HepG2 (cell line): ENCODE measurements around the gene SMIM29. TPM values are rescaled to one million over a fixed set of nuclear protein-coding genes. Genes with fewer than 3 reads are reported as not detected.

ENCODE experiments used
- AGO2 ChIP-seq: fragments of 200-400 bp; formaldehyde crosslinking; optimal IDR thresholded peaks from 2 replicates; pipeline ENCODE3; 2017; ENCODE audit warnings: mild to moderate bottlenecking, low read depth, low read length, moderate library complexity
- ARNT2 ChIP-seq: sonication (generic); formaldehyde crosslinking; IDR thresholded peaks from 2 replicates; pipeline ENCODE4 v1.8.0; 2022; ENCODE audit warnings: mild to moderate bottlenecking, low read depth, missing genetic modification reagents, moderate library complexity
- ATF1 ChIP-seq: IDR thresholded peaks from 2 replicates; pipeline ENCODE4 v1.6.1; 2016; ENCODE audit warnings: mild to moderate bottlenecking, control low read depth
- BORCS8-MEF2B ChIP-seq: sonication (generic); formaldehyde crosslinking; IDR thresholded peaks from 2 replicates; pipeline ENCODE4 v1.8.0; 2022; ENCODE audit warnings: mild to moderate bottlenecking, missing genetic modification reagents
- CCDC6 ChIP-seq: sonication (generic); formaldehyde crosslinking; IDR thresholded peaks from 2 replicates; pipeline ENCODE4 v1.8.1; 2022; ENCODE audit warnings: mild to moderate bottlenecking, missing genetic modification reagents, moderate library complexity
- FOXP4 ChIP-seq: sonication (generic); formaldehyde crosslinking; IDR thresholded peaks from 2 replicates; pipeline ENCODE4 v1.4.0; 2020; ENCODE audit warnings: missing genetic modification reagents
- IKZF5 ChIP-seq: IDR thresholded peaks from 2 replicates; pipeline ENCODE4 v1.6.1; 2018; ENCODE audit warnings: missing genetic modification reagents, mild to moderate bottlenecking, missing compliant biosample characterization
- KDM5B ChIP-seq: sonication (generic); formaldehyde crosslinking; IDR thresholded peaks from 2 replicates; pipeline ENCODE4 v1.4.0; 2020; ENCODE audit warnings: missing genetic modification reagents, mild to moderate bottlenecking, borderline replicate concordance
- MAF1 ChIP-seq: sonication (generic); formaldehyde crosslinking; IDR thresholded peaks from 2 replicates; pipeline ENCODE4 v1.5.0; 2020; ENCODE audit warnings: missing genetic modification reagents, borderline replicate concordance
- PBX2 ChIP-seq: IDR thresholded peaks from 2 replicates; pipeline ENCODE4 v1.6.1; 2016; ENCODE audit warnings: control low read depth
- PPARG ChIP-seq: conservative IDR thresholded peaks from 2 replicates; pipeline ENCODE4 v1.6.1; 2016; ENCODE audit warnings: missing biosample characterization, missing genetic modification reagents
- ZFP36 ChIP-seq: fragments of 150-350 bp; IDR thresholded peaks from 2 replicates; pipeline ENCODE4 v1.6.1; 2018; ENCODE audit warnings: borderline replicate concordance, low read length, low read depth; ENCODE audit not compliant: partially characterized antibody
- ZNF3 ChIP-seq: IDR thresholded peaks from 2 replicates; pipeline ENCODE4 v1.7.0; 2017; ENCODE audit warnings: inconsistent platforms
- ZNF362 ChIP-seq: sonication (generic); formaldehyde crosslinking; IDR thresholded peaks from 2 replicates; pipeline ENCODE4 v1.4.0; 2020; ENCODE audit warnings: missing genetic modification reagents, mild to moderate bottlenecking, borderline replicate concordance
- ZNF431 ChIP-seq: sonication (generic); formaldehyde crosslinking; IDR thresholded peaks from 2 replicates; pipeline ENCODE4 v1.9.0; 2022; ENCODE audit warnings: missing genetic modification reagents, low read depth, mild to moderate bottlenecking, borderline replicate concordance
- ZNF569 ChIP-seq: sonication (generic); formaldehyde crosslinking; IDR thresholded peaks from 2 replicates; pipeline ENCODE4 v1.5.0; 2020; ENCODE audit warnings: mild to moderate bottlenecking, missing genetic modification reagents, moderate library complexity, borderline replicate concordance
- ZNF883 ChIP-seq: sonication (generic); formaldehyde crosslinking; IDR thresholded peaks from 2 replicates; pipeline ENCODE4 v1.5.1; 2020; ENCODE audit warnings: mild to moderate bottlenecking, missing genetic modification reagents; ENCODE audit errors: not compliant biosample characterization
- polyA plus RNA-seq, 8 experiments: library from polyadenylated mRNA; depleted of rRNA in 3 of 8; stranded (reverse) in 7 of 8; unstranded in 1 of 8; fragments of >200 nt; fragmentation: Illumina TruSeq in 4 of 8; extraction: Trizol in 4 of 8; gene quantifications; 2 replicates each; pipeline versions ENCODE4 v1.2.1 to v1.2.3, GENCODE V29; 2011 to 2016; ENCODE audit warnings: low read depth in 4 of 8, missing spikeins in 1 of 8, mixed read lengths in 1 of 8; ENCODE audit not compliant: insufficient read depth in 1 of 8
- total RNA-seq, 5 experiments: library from RNA; depleted of rRNA; stranded (reverse); fragments of >200 nt; fragmentation: Illumina TruSeq; extraction: Trizol; gene quantifications; 2 replicates each; pipeline ENCODE4 v1.2.3, GENCODE V29; 2016; ENCODE audit warnings: low read depth in 1 of 5

The SMIM29 gene
- total and polyA plus RNA-seq, 2 of the 13 experiments (the other 11 are each of a cell fraction or from before 2014, with no cell fraction given), result 8.8 to 15.3 TPM

- TF ChIP-seq ARNT2 (CRISPR knock-in tag) (peak; percentile 99), KDM5B (peak; percentile 99), ZNF431 (peak; percentile 99), BORCS8-MEF2B (peak; percentile 98), ZNF362 (CRISPR knock-in tag) (peak; percentile 49; the same call in 1 of the 2 replicates), PPARG (0 out of 2 replicates have a peak, but pooled peaks have one; percentile 52), FOXP4 (peak; percentile 56; the same call in 1 of the 2 replicates), PBX2 (CRISPR knock-in tag) (no peak), ATF1 (CRISPR knock-in tag) (no peak), CCDC6 (peak; percentile 98), ZFP36 (no peak), MAF1 (no peak), ZNF569 (CRISPR knock-in tag) (peak; percentile 66; the same call in 1 of the 2 replicates), ZNF883 (CRISPR knock-in tag) (peak; percentile 96), AGO2 (peak; percentile 88), IKZF5 (CRISPR knock-in tag) (peak; percentile 79), ZNF3 (CRISPR knock-in tag) (no peak; the same call in 1 of the 2 replicates)
Observed at GRCh38 chr6:34237722-34238584, 10.9 kb downstream of the SMIM29 start (continued).
